NCI-H187 (cell line): Measurements from ENCODE around the gene SAMD4A.
"Not testable (repeated sequence)": the region's sequence is repeated elsewhere in the genome, so short reads cannot be mapped to it uniquely, and the experiment has no call there.

Source experiments
- DNase-seq, 2 experiments: peaks; one replicate each; lab custom pipeline; 2025; lab: John Stamatoyannopoulos, UW

The SAMD4A gene

DNA sequence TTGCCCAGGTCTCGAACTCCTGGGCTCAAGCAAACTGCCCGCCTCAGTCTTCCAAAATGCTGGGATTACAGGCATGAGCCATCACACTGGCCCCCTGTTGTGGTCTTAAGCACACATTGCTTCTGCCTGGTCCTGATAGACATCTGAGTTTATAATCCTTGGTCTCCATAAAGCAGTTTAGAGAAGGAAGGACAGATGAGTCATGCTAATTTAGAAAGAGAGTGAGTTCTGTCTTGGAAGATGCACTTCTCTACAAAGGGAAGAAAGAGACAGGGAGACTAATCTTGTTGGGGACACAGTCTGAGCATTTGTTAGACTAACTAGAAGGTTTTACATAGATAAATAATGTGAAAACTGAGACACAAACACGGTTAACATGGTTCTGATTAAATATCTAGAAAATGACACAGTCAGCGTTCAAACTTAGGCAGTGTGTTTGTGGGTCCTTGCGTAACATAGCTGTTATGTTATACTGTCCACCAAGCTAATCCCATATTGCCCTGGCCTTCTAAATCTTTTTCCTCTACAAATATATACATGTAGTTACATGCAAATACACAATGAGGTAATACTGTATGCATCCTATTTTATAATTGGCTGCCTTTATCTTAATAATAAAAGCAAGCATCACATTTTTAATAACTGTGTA, 31.0 kb downstream of the SAMD4A start:
- DNase-seq, result no peak

DNA sequence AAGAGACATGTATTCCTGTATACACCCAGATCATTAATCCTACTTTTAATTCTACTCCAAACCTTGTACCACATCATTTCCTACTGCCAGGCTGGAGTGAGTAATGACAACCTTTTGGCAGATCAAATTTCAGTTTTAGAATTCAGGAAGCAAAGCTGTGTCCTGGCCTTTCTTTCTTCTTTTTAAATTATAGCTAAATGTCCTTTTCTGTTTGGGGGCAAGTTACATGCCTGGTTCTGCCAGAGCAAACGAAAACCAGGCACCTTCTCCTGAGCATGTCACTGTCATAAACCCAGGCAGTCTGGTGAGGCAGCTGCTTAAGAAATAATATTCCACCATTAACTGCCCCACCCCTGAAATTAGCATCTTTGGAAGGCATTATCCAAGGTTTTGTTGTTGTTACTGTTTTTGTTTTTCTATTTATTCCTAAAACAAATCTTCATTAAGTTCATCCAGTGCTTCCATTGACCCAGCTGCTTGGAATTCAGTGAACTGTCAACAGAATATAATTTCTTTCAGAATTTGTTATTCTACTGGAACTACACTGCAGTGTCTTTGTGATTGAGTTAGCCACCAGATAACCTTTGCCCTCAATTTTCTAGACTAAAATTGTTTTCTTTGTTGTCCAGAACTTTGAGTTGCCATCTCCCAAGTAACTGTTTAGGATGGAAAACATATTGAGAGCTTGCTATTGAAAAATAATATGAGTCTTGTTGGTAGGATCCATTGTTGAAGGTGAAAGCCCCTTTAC, 33.2 kb downstream of the SAMD4A start:
- no peak for DNase-seq

DNA sequence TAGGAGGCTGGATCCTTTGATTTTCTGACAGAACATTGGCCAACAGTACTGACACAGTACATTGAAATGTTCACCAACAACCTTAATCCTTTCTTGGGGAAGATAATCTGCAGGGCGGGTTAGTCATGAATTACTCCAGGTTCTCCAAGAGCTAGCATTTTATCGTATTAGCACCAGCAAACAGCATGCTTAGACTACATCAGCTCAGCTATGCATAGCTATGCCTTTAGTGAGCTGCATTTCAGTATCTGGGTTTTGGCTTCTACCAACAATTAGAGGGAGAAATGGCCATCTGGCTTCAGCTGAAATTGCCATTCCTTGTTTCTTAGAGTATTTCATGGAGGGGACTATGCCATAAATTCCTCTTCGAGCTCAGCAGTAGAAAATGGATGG, 33.8 kb downstream of the SAMD4A start:
- DNase-seq, result no peak

DNA sequence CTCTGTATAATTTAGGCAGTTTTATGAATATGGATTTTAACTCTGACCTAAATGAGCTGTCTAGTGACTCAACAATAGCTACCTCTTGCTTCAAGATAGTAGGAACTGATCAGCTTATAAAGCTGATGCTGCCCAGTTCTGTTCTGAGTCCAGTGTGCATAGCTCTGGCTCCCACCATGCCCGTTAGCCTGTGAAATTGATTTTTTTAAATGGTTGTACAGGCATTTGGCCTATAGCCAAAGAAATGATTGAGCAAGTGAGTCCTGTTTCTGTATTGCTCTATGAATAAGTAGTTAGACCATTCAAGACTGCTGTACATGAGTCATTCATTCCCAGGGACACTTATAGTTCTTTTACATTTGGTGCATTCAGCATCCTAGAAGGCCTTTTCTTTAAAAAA, 36.4 kb downstream of the SAMD4A start:
- DNase-seq, result no peak

DNA sequence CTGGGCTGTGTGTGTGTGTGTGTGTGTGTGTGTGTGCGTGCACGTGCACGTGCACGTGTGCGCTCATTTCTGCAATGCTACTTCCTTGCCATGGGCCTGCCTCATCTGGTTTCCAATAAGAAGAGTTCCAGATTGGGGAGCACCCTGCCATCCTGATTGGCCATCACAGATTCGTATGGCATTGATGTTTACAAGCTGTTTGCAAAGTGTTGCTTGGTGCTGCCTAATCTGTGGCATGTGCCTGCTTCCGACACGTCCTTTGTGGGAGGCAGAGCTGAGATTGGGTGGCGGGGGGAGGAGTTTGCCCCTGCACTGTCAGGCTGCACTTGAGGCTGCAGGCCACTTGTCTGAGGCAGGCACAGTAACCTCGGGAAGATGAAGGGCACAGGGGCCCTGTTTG, 39.2 kb downstream of the SAMD4A start:
- no peak for DNase-seq

DNA sequence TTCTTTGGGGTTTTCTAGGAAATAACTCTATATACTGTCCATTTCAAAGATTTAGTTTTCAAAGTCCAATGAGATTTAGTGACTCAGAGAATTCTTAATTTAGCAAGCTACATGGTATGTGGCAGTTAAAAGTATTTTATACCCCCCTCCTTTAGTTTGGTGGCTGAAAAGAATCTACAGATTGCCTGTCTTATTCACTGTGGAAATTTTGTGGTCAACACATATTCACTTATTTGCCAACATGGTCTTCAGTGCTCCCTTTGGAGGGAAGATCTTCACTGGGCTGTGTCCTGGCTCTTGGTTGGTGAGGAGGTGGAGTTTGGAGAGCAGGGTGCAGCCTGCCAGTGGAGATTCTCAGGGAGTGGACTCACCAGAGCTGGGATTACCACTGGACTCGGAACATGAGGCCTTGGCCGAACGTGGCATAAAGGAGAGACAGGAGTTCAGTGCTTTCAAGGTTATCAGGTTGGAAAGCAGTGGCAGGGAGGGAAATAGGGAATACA, 39.8 kb downstream of the SAMD4A start:
- no peak for DNase-seq

DNA sequence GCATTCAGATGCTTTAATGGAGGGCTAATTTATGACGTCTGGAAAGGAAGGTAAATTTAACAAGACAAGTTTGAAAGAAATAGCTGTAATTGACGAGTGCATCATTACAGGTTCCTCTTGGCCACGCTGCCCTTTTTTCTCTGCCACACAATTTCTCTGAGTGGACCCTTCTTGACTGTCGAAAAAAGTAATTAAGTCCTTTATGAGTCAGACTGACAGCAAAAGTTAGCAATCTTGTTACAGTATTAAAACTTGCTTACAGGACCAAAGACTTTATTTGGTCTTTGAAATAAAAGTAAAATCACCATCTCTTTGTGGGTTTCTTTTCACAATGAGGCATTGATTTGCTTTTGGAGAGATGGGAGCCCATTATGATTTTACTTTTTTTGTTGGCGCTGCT, 42.6 kb downstream of the SAMD4A start:
- DNase-seq, result no peak

DNA sequence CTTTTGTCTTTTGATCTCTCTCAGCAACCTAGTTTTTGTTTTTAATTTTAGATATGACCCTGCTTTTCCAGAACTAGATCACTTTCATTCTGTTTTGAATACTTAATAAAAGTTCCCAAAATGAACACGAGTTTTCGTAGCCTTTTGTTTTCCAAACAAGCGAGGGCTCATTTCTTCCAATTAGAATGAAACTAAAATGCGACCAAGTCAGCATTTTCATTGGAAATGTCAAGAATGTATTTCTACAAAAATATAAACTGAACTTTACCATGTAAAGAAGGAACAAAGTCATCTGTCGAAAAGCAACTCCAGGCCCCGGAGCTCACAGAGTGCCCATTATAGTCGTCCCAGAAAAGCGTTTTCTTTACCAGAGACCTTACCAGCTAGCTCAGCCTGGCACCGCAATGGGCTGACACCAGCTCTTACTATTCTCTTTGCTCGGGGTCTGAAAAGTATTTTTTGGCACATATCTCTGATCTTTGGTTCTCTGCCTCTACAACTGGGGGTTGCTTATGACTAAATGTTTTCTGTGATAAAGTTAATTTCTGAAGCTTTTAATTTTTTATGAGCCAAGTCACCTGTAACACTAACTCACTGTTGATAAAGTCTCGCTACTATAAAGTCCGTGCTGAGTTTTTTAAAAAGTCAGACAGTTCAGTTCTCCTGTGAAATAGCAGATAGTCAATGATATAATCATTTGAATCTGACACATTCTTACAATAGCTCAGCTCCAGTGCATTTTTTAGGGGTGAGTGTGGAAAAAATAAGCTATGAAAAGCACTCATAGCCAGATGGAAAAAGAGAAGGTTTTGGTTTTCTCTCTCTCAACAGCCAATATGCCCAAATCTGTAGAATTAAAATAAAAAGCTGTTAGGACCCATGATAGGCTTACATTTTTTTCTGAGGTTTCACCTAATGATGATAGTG, 43.4 kb downstream of the SAMD4A start:
- DNase-seq, result no peak

DNA sequence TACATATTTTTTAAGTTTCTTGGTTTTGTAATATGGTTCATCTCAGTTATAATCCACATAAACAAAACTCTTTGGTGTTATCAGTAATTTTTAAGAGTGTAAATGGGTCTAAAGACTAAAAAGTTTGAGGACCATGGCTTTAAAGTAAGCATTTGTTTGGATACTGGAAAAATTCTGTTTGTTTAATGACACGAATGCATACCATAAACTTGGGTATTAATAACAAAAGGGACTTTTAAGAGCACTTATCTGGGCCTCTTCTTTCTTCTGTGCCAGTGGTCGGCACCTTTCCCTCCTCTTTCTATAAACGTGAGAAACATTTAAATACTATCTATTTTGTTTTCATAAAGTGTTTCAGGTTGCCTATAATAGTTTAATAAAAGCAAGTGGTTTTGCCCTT, 47.4 kb downstream of the SAMD4A start:
- no peak for DNase-seq

DNA sequence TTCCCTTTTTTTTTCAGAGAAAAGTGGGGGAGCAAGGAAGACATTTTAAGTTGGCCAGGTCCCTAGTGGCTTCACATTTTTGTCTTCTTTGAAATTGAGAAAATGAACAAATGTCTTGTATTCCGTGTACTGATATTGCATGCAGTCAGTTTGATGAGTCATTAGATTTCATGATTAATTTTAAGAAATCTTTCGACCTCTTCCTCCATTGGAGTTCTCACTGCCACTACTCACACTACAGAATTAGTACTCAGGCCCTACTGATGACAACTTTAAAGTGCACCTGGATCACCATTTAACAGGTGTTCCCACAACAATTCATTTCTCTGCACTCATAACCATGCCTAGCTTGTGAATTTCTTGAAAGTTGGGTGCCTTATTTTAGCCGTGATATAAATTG, 50.5 kb downstream of the SAMD4A start:
- no peak for DNase-seq

DNA sequence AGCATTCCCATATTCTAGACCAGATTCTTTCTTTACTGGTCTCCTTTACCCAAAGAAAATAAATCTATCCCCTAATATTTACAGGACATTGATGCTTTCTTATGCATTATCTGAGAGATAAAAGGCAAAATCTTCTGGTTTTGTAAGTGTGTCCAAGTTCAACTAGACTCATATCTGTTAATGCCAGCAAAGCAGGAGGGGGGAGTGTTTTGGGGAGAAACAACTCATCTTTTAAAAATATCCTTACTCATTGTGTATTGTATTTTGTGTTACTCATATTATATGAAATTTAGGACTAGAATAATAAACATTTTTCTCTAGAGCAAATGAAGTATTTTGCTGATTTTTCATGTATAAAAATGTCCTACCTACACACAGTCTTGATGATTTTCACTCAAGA, 54.8 kb downstream of the SAMD4A start:
- no peak for DNase-seq

DNA sequence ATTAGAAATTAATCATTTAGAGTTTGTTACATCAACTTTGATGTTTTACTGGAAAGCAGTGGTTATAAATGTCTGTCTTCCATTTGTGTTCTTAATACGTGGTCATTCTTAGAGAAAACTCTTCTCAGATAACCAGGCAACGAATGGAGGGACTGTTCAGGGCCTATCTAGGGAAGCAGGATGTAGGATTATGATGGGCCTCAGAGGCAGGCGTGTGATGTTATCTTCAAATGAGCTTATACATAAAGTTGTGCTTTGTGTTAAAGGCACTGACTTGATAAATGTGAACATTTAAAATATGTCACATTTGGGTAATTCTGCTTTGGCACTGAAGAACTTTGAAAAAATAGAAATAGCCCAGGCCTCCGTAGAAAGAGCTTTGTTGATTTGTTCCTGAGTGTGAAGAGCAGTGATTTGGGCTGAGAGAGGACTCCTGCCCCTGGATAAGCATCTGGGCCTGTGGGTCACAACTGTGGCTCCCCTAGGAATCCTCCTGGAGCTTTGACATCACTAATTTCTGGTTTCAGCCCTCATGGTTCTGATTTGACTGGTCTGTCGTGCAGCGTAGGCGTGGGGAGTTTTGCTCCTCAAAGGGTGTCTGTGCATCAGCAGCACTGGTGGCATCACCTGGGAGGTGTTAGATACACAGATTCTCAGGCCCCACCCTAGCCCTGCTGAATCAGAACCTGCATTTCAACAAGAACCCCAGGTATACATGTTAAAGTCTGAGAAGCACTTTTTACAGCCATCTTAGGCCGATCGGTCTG, 55.4 kb downstream of the SAMD4A start:
- DNase-seq, result no peak

DNA sequence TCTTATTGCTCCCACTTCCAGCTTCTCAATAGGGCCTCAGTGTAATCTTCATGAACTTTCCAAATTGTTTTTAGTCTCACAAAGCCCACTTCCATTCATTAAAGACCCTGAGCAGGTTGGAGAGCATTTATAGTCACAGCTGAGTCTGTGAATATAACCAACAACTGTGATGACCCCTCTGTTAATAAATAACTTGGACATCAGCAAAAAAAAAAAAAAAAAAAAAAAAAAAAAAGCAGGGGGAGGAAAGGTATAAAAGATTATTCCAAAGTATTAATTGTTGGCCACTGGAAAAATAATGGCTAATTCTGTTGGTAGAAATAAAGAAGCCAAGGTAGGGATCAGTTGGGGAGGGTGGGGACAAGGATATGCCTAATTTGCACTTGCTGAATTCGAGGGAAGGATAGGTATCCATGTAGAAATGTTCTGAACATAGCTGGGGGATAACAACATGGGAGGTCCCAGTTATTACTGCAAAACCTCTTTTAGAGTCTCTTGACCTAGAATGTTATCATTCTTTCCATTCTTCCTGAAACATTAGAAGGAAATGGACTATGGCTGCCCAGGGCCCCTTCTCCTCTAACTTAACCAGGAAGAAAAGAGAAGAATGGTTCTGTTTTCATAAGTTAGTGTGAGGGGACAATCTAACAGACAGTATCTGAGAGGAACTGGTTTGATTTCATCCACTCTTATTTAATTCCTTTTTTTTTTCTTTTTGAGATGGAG, 56.5 kb downstream of the SAMD4A start:
- no peak for DNase-seq

DNA sequence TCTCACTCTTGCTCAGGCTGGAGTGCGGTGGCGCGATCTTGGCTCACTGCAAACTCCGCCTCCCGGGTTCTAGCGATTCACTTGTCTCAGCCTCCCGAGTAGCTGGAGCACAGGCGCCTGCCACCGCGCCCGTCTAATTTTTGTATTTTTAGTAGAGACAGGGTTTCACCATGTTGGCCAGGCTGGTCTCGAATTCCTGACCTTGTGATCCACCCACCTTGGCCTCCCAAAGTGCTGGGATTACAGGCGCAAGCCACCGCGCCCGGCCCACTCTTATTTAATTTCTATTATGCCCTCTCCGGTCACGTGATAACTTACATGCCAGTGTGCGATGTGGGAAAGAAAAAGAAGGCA, 57.1 kb downstream of the SAMD4A start:
- not testable (repeated sequence) for DNase-seq

DNA sequence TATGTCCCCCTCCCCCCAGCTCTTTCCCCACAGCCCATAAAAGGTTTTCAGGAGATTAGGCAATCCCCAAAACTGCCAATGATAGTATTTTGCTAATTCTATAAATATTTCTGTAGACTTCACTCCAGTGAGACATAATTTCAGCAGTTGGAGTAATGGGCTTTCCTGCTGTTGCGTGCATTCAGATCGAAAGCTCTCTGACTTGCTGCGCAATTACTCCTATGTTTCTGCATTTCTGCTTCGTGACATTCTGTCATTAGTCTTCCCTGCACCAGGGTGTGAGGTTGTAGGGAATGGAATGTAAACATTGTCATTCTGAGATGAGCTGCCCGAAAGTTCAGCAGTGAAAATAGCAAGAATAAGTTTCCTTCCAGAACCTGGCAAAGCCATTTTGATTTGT, 58.2 kb downstream of the SAMD4A start:
- DNase-seq, result no peak

DNA sequence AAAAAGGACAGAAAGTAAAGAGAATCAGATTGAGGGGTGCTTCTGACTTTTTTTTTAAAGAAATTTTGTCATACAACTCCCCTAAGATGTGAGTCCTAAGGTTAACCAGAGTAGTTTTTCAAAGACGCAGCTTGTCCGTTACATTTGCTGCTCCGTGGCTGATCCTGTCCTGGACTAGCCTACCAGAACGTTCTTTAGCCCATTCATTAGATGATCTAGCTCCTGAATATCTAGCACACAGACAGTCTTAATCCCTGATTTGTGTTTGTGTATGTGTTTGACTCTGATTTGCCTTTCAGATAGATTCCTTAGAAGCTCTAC, 60.3 kb downstream of the SAMD4A start:
- no peak for DNase-seq

DNA sequence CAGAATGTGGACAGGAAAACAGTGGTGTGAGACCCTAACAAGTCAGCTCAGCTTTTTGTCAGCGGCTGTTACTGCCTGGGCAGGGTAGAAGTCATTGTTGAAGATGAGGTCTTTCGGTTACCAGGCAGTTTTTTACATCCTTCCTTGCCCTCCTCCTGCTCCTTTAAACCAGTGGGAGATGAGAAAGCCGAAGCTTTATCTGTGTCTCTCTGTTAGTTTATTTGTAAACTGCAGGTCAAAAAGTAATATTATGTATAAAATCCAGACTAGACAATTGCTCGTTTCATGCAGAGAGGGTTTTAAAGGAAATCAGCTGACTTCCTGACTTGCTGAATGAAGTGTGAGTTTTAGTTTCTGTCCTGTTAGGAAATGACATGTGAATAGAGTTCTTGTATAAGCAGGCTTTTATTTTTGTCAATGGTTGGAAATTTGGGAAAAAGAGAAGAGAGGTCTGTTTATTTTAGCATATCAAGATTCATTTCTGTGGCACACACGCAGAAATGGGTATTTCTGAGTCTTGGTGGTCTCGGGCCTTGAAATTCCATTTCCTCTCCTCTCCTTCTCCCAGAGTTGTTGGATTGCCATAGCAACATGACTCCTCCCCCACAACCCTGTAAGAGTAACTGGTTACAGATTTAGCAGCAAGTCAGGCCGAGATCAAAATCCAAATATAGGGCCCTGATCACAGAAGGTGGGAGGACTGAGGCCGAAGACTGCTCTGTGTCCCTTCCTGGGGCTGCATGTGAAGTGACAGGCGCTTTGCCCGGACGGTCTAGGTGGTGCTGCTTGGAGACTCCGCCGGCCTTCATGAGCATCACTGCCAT, 60.8 kb downstream of the SAMD4A start:
- DNase-seq, result no peak

DNA sequence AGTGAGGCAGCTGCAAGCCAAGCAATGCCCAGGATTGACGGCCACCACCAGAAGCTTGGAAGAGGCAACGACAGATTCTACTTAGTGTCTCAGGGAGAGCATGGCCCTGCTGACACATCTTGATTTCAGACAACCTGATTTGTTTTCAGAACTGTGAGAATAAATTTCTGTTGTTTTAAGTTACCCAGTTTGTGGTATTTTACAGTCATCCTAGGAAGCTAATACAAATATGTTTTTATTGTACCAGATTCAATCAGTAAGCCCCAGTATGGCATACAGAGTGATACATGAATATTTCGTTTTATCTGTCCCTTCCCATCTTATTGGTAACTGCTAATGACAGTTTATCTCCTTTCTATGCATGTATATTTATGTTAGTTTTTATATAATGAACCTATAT, 62.3 kb downstream of the SAMD4A start:
- DNase-seq, result no peak

DNA sequence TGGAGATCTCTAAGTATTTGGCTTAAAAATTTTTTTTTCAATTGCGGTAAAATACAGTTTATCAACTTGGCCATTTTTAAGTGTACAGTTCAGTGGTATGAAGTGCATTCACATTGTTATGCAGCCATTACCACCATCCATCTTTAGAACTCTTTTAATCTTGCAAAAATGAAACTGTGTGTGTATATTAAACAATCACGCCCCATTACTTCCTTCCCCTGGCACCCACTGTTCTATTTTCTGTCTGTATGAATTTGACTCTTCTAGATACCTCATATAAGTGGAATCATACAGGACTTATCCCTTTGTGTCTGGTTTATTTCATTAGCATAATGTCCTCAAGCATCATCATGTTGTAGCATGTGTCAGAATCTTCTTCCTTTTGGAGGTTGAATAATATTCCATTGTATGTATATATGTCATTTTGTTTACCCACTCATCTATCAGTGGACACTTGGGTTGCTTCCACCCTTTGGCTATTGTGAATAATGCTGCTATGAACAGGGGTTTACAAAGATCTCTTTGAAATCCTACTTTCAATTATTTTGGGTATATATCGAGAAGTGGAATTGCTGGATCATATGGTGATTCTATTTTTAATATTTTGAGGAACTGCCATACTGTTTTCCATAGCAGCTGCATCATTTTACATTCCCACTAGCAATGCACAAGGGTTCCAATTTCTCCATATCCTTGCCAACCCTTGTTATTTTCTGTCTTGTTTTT, 62.9 kb downstream of the SAMD4A start:
- DNase-seq, result no peak

DNA sequence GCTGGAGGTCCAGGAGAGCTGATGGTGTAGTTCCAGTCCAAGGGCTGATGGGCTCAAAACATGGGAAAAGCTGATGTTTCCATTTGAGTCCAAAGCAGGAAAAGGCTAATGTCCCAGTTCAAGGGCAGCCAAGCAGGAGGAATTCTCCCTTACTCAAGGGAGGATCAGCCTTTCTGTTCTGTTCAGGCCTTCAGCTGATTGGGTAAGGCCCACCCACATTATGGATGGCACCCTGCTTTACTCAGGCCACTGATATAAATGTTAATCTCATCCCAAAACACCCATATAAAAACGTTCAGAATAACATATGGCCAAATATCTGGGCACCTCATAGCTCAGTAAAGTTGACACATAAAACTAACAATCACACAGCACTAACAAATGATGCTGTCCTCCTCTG, 64.1 kb downstream of the SAMD4A start:
- DNase-seq, result no peak
